GM10266 (cell line): Measurements from ENCODE around the gene NFE2L3.
A peak's percentile ranks its signal among the peaks of the same experiment; 100 is the strongest.
"Not testable (repeated sequence)": the region's sequence is repeated elsewhere in the genome, so short reads cannot be mapped to it uniquely, and the experiment has no call there.

ENCODE experiments used
- DNase-seq: peaks from one replicate; pipeline ENCODE4 v3.0.0; 2012; ENCODE audit errors: extremely low spot score
- TF ChIP-seq, protein P1 (sequence below): IDR thresholded peaks from 2 replicates; pipeline ENCODE4 v1.5.1; 2012; ENCODE audit warnings: mild to moderate bottlenecking, low read depth; ENCODE audit not compliant: control insufficient read depth, insufficient read depth; ENCODE audit errors: missing control alignments

NFE2L3 gene

DNA sequence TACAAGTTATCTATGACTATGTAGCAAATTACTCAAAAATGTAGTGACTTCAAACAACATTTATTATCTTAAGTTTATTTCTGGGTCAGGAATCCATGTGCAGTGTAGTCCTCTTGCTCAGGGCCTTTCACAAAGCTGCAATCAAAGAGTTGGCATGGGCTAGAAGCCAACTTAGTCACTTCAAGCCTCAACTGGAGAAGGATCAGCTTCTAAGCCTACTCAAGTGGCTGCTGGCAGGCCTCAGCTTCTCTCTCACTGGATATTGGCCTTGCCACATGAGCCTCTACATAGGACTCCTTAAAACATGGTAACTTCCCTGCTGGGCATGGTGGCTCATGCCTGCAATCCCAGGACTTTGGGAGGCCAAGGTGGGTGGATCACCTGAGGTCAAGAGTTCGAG, 5.0 kb upstream of the NFE2L3 start:
- DNase-seq: no peak
- TF ChIP-seq, protein P1, sequence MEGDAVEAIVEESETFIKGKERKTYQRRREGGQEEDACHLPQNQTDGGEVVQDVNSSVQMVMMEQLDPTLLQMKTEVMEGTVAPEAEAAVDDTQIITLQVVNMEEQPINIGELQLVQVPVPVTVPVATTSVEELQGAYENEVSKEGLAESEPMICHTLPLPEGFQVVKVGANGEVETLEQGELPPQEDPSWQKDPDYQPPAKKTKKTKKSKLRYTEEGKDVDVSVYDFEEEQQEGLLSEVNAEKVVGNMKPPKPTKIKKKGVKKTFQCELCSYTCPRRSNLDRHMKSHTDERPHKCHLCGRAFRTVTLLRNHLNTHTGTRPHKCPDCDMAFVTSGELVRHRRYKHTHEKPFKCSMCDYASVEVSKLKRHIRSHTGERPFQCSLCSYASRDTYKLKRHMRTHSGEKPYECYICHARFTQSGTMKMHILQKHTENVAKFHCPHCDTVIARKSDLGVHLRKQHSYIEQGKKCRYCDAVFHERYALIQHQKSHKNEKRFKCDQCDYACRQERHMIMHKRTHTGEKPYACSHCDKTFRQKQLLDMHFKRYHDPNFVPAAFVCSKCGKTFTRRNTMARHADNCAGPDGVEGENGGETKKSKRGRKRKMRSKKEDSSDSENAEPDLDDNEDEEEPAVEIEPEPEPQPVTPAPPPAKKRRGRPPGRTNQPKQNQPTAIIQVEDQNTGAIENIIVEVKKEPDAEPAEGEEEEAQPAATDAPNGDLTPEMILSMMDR: no peak

DNA sequence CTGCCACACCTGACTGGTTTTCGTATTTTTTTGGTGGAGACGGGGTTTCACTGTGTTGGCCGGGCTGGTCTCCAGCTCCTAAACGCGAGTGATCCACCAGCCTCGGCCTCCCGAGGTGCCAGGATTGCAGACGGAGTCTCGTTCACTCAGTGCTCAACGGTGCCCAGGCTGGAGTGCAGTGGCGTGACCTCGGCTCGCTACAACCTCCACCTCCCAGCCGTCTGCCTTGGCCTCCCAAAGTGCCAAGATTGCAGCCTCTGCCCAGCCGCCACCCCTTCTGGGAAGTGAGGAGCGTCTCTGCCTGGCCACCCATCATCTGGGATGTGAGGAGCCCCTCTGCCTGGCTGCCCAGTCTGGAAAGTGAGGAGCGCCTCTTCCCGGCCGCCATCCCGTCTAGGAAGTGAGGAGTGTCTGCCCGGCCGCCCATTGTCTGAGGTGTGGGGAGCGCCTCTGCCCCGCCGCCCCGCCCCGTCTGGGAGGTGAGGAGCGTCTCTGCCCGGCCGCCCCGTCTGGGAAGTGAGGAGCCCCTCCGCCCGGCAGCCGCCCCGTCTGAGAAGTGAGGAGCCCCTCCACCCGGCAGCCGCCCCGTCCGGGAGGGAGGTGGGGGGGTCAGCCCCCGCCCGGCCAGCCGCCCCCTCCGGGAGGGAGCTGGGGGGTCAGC, 4.2 kb upstream of the NFE2L3 start:
- DNase-seq: not testable (repeated sequence)

DNA sequence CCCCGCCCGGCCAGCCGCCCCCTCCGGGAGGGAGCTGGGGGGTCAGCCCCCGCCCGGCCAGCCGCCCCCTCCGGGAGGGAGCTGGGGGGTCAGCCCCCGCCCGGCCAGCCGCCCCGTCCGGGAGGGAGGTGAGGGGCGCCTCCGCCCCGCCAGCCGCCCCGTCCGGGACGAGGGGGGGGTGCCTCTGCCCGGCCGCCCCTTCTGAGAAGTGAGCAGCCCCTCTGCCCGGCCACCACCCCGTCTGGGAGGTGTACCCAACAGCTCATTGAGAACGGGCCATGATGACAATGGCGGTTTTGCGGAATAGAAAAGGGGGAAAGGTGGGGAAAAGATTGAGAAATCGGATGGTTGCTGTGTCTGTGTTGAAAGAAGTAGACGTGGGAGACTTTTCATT, 3.7 kb upstream of the NFE2L3 start:
- DNase-seq: not testable (repeated sequence)

DNA sequence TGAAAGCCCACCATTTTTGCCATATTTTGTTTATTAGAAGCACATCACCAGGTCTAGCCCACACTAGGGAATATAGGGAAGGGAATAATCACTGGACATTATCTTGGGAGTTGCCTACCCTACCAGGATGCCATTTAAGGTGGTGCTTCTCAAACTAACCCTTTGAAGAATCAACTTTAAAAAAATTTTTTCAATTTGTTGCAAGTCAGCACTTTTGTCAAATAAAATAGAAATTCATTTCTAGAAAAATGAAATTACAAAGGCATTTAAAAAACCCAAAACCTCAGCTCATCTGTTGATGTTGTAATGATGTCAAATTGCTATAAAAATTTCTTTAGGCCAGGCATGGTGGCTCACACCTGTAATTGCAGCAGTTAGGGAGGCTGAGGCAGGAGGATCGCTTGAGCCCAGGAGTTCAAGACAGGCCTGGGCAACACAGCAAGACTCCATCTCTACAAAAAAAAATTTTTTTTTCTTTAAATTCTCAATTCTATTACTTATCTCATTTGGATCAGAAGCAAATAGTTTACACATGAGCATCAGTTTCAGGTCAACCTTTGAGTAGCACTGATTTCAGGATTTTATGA, 2.5 kb upstream of the NFE2L3 start:
- no peak for DNase-seq
- TF ChIP-seq, protein P1: no peak

DNA sequence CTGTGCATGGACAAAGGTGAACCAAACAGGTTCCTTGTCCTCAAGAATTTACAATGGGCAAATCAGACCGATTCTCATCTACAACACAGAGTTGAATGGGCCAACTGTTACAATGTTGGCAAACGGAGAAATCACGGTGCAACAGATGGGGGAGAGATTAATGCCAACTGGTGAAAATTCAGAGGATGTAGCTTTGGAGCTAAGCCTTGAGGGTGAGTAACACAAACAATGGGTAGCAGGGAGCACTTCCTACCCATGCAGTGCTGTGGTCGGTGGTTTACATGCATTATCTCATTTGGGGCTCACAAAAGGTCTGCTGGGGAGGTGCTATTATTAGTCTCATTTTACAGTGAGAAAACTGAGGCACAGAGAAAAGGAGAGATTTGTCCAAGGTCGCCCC, 902 bp upstream of the NFE2L3 start:
- peak; percentile 41 for DNase-seq
- TF ChIP-seq, protein P1: no peak

DNA sequence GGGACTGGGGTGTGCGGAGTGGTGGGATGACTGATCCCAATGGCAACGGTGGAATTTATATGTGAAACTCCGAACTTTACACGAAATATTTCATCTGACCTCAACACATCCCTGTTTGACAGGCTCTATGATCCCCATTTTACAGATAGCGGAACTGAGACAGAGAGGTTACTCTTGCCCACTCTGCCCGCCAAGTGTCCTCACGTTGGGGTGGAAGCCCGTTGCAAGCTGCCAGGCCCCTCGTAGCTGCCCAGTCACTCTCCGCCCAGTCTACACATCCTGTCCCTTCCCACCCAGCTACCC, 397 bp upstream of the NFE2L3 start:
- TF ChIP-seq, protein P1: no peak
- DNase-seq: no peak

DNA sequence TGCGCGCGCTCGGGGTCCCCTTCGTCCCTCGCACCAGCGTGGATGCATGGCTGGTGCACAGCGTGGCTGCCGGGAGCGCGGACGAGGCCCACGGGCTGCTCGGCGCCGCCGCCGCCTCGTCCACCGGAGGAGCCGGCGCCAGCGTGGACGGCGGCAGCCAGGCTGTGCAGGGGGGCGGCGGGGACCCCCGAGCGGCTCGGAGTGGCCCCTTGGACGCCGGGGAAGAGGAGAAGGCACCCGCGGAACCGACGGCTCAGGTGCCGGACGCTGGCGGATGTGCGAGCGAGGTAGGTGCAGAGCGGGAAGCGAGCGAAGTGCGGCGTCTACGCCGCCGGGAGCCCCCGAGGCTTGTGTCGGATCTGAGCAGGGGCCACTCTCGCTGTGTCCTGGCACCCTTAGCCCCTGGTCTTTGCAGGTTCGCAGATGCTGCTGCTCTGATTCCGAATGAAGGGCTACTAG, 813 bp downstream of the NFE2L3 start:
- DNase-seq: not testable (repeated sequence)

DNA sequence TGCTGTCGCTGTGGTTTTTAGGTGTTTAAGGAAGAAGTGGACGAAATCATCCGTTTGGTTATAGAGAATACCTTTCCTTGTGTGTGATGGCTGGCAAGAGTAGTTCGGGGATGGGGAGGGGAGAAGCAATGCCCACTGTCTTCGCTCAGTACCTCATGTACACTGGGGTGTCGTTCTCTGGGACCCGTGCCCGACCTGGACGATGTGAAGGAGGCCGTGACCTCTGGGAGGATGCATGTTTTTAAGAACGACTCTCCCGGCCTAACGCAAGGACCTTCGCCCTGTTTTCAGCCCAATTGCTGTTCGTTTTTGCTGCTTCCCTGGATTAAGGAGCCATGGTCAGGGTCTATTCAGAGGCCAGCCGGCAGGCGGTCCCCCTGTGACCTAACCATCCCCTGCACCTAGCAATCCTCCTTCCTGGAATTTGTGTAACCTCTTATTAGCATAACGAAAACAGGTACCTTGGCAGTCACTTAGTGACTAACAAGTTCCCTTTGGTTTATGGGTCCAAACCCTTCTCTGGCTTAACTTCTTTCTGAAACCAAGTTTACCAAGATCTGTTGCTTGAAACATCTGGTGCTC, 1.3 kb downstream of the NFE2L3 start:
- TF ChIP-seq, protein P1: no peak
- DNase-seq: peak; percentile 31
